Mesendoderm (in vitro differentiated cells): ENCODE results near the gene FOSB.

Experiments used
- DNase-seq: peaks from one replicate; pipeline ENCODE4 v3.0.0; 2013
- H2AK5ac ChIP-seq: 2 replicates; pipeline ENCODE4 v1.6.1; 2013; ENCODE audit warnings: low read length, inconsistent platforms
- H2BK120ac ChIP-seq: 2 replicates; pipeline ENCODE4 v1.6.1; 2013; ENCODE audit warnings: low read depth, mild to moderate bottlenecking, low read length, moderate library complexity, mixed read lengths
- H2BK15ac ChIP-seq: replicated peaks from 2 replicates; pipeline ENCODE4 v1.6.1; 2013; ENCODE audit warnings: low read depth, mild to moderate bottlenecking, moderate library complexity
- H2BK5ac ChIP-seq: 2 replicates; pipeline ENCODE4 v1.6.1; 2013; ENCODE audit warnings: low read length, inconsistent platforms
- H3K18ac ChIP-seq: 2 replicates; pipeline ENCODE4 v1.6.1; 2013; ENCODE audit warnings: mild to moderate bottlenecking, low read length, mixed read lengths
- H3K23ac ChIP-seq: one replicate; pipeline ENCODE4 v1.6.1; 2013; ENCODE audit warnings: low read length
- H3K27ac ChIP-seq: 2 replicates; pipeline ENCODE4 v1.5.1; 2013; ENCODE audit warnings: low read depth, mild to moderate bottlenecking, inconsistent platforms, low read length, moderate library complexity
- H3K27me3 ChIP-seq: 2 replicates; pipeline ENCODE4 v1.6.1; 2013; ENCODE audit warnings: low read length, control low read depth, mild to moderate bottlenecking, inconsistent platforms; ENCODE audit not compliant: insufficient read depth, poor library complexity
- H3K36me3 ChIP-seq: 2 replicates; pipeline ENCODE4 v1.6.1; 2013; ENCODE audit warnings: low read length, inconsistent platforms; ENCODE audit not compliant: control insufficient read depth, insufficient read depth
- H3K4ac ChIP-seq: one replicate; pipeline ENCODE4 v1.6.1; 2013; ENCODE audit warnings: low read depth, mild to moderate bottlenecking, low read length, moderate library complexity
- H3K4me1 ChIP-seq: 2 replicates; pipeline ENCODE4 v1.6.1; 2013; ENCODE audit warnings: low read depth, low read length, inconsistent platforms; ENCODE audit not compliant: control insufficient read depth
- H3K4me2 ChIP-seq: 2 replicates; pipeline ENCODE4 v1.6.1; 2013; ENCODE audit warnings: low read length
- H3K4me3 ChIP-seq: 2 replicates; pipeline ENCODE4 v1.5.1; 2013; ENCODE audit warnings: mild to moderate bottlenecking, low read length
- H3K56ac ChIP-seq: one replicate; pipeline ENCODE4 v1.6.1; 2013; ENCODE audit warnings: low read length
- H3K79me1 ChIP-seq: 2 replicates; pipeline ENCODE4 v1.6.1; 2013; ENCODE audit warnings: low read length, inconsistent platforms
- H3K79me2 ChIP-seq: 2 replicates; pipeline ENCODE4 v1.6.1; 2013; ENCODE audit warnings: mild to moderate bottlenecking, low read length; ENCODE audit not compliant: control insufficient read depth, insufficient read depth
- H3K9ac ChIP-seq: 2 replicates; pipeline ENCODE4 v1.6.1; 2013; ENCODE audit warnings: low read length, inconsistent platforms
- H4K5ac ChIP-seq: one replicate; pipeline ENCODE4 v1.6.1; 2013; ENCODE audit warnings: low read length
- H4K8ac ChIP-seq: one replicate; pipeline ENCODE4 v1.6.1; 2013; ENCODE audit warnings: low read depth, mild to moderate bottlenecking, control low read depth, low read length, moderate library complexity
- WGBS: extraction: QIAGEN DNeasy Blood & Tissue Kit; methylation state at CpG from one replicate; pipeline ENCODE4 v1.1.7; 2013; ENCODE audit warnings: low lambda C conversion rate, missing lambda C conversion rate; ENCODE audit not compliant: insufficient coverage; ENCODE audit errors: extremely low coverage; 5-methylcytosine and 5-hydroxymethylcytosine counted together

The FOSB gene

DNA sequence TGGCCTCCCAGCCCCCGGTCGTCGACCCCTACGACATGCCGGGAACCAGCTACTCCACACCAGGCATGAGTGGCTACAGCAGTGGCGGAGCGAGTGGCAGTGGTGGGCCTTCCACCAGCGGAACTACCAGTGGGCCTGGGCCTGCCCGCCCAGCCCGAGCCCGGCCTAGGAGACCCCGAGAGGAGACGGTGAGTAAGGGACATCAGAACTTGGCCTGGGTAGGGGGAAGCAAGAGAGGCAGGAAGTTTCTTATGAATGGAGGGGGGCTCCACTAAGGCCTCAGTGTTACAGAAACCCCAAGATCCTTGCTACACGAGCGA lies 2.9 kb downstream of the FOSB start:
- no peak overlapping the region for H2BK120ac ChIP-seq
- no peaks in the 10 kb centered on the region for H3K79me1 ChIP-seq
- no peak overlapping the region for H3K9ac ChIP-seq
- no peak overlapping the region for H3K4me3 ChIP-seq
- no peaks in the 10 kb centered on the region for H3K79me2 ChIP-seq
- H3K4me2 ChIP-seq = no peak overlapping the region
- no peak for DNase-seq
- H3K23ac ChIP-seq = no peak overlapping the region
- WGBS = no CpG with 5 or more reads among the region's 15 CpGs
- H2BK5ac ChIP-seq = no peak overlapping the region
- no peaks in the 10 kb centered on the region for H3K36me3 ChIP-seq
- no peak overlapping the region for H3K27ac ChIP-seq
- no peak overlapping the region for H4K8ac ChIP-seq
- no peak overlapping the region for H3K4ac ChIP-seq
- no peaks in the 10 kb centered on the region for H3K27me3 ChIP-seq
- H4K5ac ChIP-seq = no peak overlapping the region
- no peak overlapping the region for H2BK15ac ChIP-seq
- H3K18ac ChIP-seq = no peak overlapping the region
- no peak overlapping the region for H2AK5ac ChIP-seq
- peaks cover 1% of the 10 kb centered on the region for H3K4me1 ChIP-seq
- H3K56ac ChIP-seq = no peak overlapping the region

DNA sequence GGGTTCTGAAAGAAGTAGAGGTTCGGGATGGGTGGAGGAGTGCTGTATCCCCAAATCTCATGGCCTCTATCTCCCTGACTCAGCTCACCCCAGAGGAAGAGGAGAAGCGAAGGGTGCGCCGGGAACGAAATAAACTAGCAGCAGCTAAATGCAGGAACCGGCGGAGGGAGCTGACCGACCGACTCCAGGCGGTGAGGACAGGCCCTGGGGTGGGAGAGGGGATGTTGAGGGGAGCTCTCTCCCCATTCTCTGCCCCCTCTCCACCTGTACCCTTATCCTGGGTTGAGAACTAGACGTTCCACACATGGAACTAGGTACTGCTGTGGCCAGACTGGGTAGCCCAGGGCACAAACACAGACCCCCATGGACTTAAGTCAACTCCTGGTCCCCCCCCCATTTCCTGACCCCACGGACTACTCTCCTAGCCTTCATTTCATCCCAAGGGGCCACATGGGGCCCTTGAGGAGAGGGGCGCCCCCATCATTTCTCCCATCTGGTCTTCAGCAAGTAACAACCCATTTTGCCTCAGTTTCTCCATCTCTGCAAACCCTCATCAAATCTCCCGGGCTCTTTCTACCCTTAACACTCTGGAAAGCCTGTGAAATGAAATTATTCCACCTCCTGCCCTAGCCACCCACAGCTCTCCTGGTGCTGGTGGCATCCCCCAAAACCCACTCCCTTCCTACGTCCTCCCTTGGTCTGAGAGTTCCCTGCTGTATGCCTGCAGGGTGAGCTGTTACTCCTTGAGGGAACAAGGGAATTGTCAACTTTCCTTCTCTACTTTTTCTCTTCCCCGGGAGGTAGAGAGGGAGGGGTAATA lies 3.5 kb downstream of the FOSB start:
- WGBS = no CpG with 5 or more reads among the region's 16 CpGs
- Histone ChIP-seq H4K8ac (no peak overlapping the region), H3K4ac (no peak overlapping the region), H2BK15ac (no peak overlapping the region), H2BK5ac (no peak overlapping the region), H3K23ac (no peak overlapping the region), H3K4me2 (no peak overlapping the region), H3K18ac (no peak overlapping the region), H3K4me1 (peaks cover 1% of the 10 kb centered on the region), H2BK120ac (no peak overlapping the region), H4K5ac (no peak overlapping the region), H3K27me3 (no peaks in the 10 kb centered on the region), H3K79me2 (no peaks in the 10 kb centered on the region), H3K9ac (no peak overlapping the region), H2AK5ac (no peak overlapping the region), H3K27ac (no peak overlapping the region), H3K79me1 (no peaks in the 10 kb centered on the region), H3K36me3 (no peaks in the 10 kb centered on the region), H3K56ac (no peak overlapping the region), H3K4me3 (no peak overlapping the region)
- no peak for DNase-seq

DNA sequence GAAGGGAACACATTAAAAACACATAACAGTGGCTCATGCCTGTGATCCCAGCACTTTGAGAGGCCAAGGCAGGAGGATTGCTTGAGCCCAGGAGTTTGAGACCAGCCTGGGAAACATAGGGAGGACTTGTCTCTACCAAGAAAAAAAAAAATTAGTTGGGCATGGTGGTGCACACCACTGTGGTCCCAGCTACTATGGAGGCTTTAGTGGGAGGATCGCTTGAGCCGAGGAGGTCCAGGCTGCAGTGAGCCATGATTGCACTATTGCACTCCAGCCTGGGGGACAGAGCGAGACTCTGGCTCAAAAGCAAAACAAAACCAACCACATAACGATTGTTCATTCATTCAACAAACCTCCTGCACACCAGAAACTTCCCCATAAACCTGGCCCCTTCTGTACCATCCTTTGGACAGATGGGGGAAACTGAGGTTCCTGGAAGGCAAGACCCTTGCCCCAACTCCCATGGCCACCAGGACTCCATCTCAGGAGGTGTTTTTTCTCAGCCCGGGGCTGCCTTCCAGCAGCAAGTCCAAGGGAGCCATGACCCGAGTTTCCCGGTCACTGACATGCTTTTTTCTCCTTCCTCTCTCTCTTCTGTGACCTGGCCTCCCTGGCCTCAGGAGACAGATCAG lies 4.3 kb downstream of the FOSB start:
- H2BK5ac ChIP-seq = no peak overlapping the region
- H3K23ac ChIP-seq = no peak overlapping the region
- no peak overlapping the region for H2AK5ac ChIP-seq
- H3K27me3 ChIP-seq = no peaks in the 10 kb centered on the region
- H3K4me2 ChIP-seq = no peak overlapping the region
- no peaks in the 10 kb centered on the region for H3K79me2 ChIP-seq
- H2BK120ac ChIP-seq = no peak overlapping the region
- H3K56ac ChIP-seq = peak overlapping the region; percentile 80
- no CpG with 5 or more reads among the region's 7 CpGs for WGBS
- H3K36me3 ChIP-seq = no peaks in the 10 kb centered on the region
- no peak overlapping the region for H3K4me3 ChIP-seq
- H3K79me1 ChIP-seq = no peaks in the 10 kb centered on the region
- H3K18ac ChIP-seq = no peak overlapping the region
- H2BK15ac ChIP-seq = no peak overlapping the region
- H4K5ac ChIP-seq = no peak overlapping the region
- peak overlapping the region; percentile 25 for H3K9ac ChIP-seq
- peaks cover 1% of the 10 kb centered on the region for H3K4me1 ChIP-seq
- no peak overlapping the region for H3K27ac ChIP-seq
- H4K8ac ChIP-seq = no peak overlapping the region
- H3K4ac ChIP-seq = no peak overlapping the region
- DNase-seq = no peak

DNA sequence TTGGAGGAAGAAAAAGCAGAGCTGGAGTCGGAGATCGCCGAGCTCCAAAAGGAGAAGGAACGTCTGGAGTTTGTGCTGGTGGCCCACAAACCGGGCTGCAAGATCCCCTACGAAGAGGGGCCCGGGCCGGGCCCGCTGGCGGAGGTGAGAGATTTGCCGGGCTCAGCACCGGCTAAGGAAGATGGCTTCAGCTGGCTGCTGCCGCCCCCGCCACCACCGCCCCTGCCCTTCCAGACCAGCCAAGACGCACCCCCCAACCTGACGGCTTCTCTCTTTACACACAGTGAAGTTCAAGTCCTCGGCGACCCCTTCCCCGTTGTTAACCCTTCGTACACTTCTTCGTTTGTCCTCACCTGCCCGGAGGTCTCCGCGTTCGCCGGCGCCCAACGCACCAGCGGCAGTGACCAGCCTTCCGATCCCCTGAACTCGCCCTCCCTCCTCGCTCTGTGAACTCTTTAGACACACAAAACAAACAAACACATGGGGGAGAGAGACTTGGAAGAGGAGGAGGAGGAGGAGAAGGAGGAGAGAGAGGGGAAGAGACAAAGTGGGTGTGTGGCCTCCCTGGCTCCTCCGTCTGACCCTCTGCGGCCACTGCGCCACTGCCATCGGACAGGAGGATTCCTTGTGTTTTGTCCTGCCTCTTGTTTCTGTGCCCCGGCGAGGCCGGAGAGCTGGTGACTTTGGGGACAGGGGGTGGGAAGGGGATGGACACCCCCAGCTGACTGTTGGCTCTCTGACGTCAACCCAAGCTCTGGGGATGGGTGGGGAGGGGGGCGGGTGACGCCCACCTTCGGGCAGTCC lies 5.0 kb downstream of the FOSB start:
- Histone ChIP-seq H3K4me2 (peak overlapping the region; percentile 53), H3K36me3 (no peaks in the 10 kb centered on the region), H2BK15ac (no peak overlapping the region), H2BK5ac (no peak overlapping the region), H3K9ac (peak overlapping the region; percentile 55), H3K27ac (no peak overlapping the region), H3K79me1 (no peaks in the 10 kb centered on the region), H3K4ac (no peak overlapping the region), H3K23ac (no peak overlapping the region), H4K8ac (no peak overlapping the region), H3K18ac (no peak overlapping the region), H2AK5ac (no peak overlapping the region), H3K4me1 (no peaks in the 10 kb centered on the region), H3K4me3 (no peak overlapping the region), H3K79me2 (no peaks in the 10 kb centered on the region), H3K56ac (peak overlapping the region; percentile 80), H4K5ac (no peak overlapping the region), H3K27me3 (no peaks in the 10 kb centered on the region), H2BK120ac (no peak overlapping the region)
- peak; percentile 46 for DNase-seq
- WGBS = no CpG with 5 or more reads among the region's 44 CpGs

DNA sequence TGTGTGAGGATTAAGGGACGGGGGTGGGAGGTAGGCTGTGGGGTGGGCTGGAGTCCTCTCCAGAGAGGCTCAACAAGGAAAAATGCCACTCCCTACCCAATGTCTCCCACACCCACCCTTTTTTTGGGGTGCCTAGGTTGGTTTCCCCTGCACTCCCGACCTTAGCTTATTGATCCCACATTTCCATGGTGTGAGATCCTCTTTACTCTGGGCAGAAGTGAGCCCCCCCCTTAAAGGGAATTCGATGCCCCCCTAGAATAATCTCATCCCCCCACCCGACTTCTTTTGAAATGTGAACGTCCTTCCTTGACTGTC lies 5.5 kb downstream of the FOSB start:
- no CpG with 5 or more reads among the region's 5 CpGs for WGBS
- no peak for DNase-seq
- H2BK15ac ChIP-seq = no peak overlapping the region
- H2AK5ac ChIP-seq = no peak overlapping the region
- no peak overlapping the region for H3K27ac ChIP-seq
- no peaks in the 10 kb centered on the region for H3K27me3 ChIP-seq
- no peak overlapping the region for H4K8ac ChIP-seq
- H3K18ac ChIP-seq = no peak overlapping the region
- H2BK5ac ChIP-seq = no peak overlapping the region
- no peak overlapping the region for H3K9ac ChIP-seq
- H3K4me1 ChIP-seq = no peaks in the 10 kb centered on the region
- no peaks in the 10 kb centered on the region for H3K79me2 ChIP-seq
- no peak overlapping the region for H4K5ac ChIP-seq
- no peak overlapping the region for H3K56ac ChIP-seq
- H2BK120ac ChIP-seq = no peak overlapping the region
- H3K36me3 ChIP-seq = no peaks in the 10 kb centered on the region
- no peak overlapping the region for H3K4ac ChIP-seq
- no peak overlapping the region for H3K23ac ChIP-seq
- H3K79me1 ChIP-seq = no peaks in the 10 kb centered on the region
- H3K4me2 ChIP-seq = no peak overlapping the region
- no peak overlapping the region for H3K4me3 ChIP-seq
